Stimulated activated CD4-positive, alpha-beta T cell treated with anti-CD3 and anti-CD28 coated beads, Interleukin-4, amount 100 ng/mL, for 24 hours (primary cell): ENCODE measurements around the gene SPPL3.

ENCODE experiments used
- DNase-seq: peaks from one replicate; pipeline ENCODE4 v3.0.0-alpha.2; 2020

Gene SPPL3

GRCh38 chr12:120872487-120872886 lies 31.7 kb downstream of the SPPL3 start:
- no peak for DNase-seq

GRCh38 chr12:120870415-120870814 lies 33.7 kb downstream of the SPPL3 start:
- no peak for DNase-seq

- no peak for DNase-seq
Measured at GRCh38 chr12:120869376-120869775, 34.8 kb downstream of the SPPL3 start.

GRCh38 chr12:120866108-120866507 lies 38.0 kb downstream of the SPPL3 start:
- DNase-seq: no peak

- no peak for DNase-seq
Measured at GRCh38 chr12:120865098-120865497, 39.1 kb downstream of the SPPL3 start.

GRCh38 chr12:120862664-120863063 lies 41.5 kb downstream of the SPPL3 start:
- DNase-seq: no peak

GRCh38 chr12:120861074-120861795 lies 42.9 kb downstream of the SPPL3 start:
- DNase-seq: no peak

- DNase-seq: no peak
Measured at GRCh38 chr12:120858306-120859088, 45.7 kb downstream of the SPPL3 start.

GRCh38 chr12:120856980-120857379 lies 47.2 kb downstream of the SPPL3 start:
- DNase-seq: no peak

GRCh38 chr12:120855823-120856588 lies 48.2 kb downstream of the SPPL3 start:
- DNase-seq: no peak

- no peak for DNase-seq
Measured at GRCh38 chr12:120854804-120855203, 49.4 kb downstream of the SPPL3 start.

- no peak for DNase-seq
Measured at GRCh38 chr12:120853188-120853587, 51.0 kb downstream of the SPPL3 start.

GRCh38 chr12:120851944-120852343 lies 52.2 kb downstream of the SPPL3 start:
- DNase-seq: no peak

- no peak for DNase-seq
Measured at GRCh38 chr12:120851444-120851843, 52.7 kb downstream of the SPPL3 start.

GRCh38 chr12:120849765-120850164 lies 54.4 kb downstream of the SPPL3 start:
- no peak for DNase-seq

GRCh38 chr12:120847814-120848213 lies 56.3 kb downstream of the SPPL3 start:
- no peak for DNase-seq

- no peak for DNase-seq
Measured at GRCh38 chr12:120847392-120847791, 56.8 kb downstream of the SPPL3 start.

- no peak for DNase-seq
Measured at GRCh38 chr12:120846721-120847120, 57.4 kb downstream of the SPPL3 start.

- no peak for DNase-seq
Measured at GRCh38 chr12:120845696-120846095, 58.5 kb downstream of the SPPL3 start.

GRCh38 chr12:120844768-120845449 lies 59.2 kb downstream of the SPPL3 start:
- DNase-seq: no peak

GRCh38 chr12:120844297-120844696 lies 59.9 kb downstream of the SPPL3 start:
- DNase-seq: no peak

GRCh38 chr12:120843472-120843871 lies 60.7 kb downstream of the SPPL3 start:
- DNase-seq: no peak

GRCh38 chr12:120842595-120842994 lies 61.6 kb downstream of the SPPL3 start:
- no peak for DNase-seq
